CD14-positive monocyte (primary cell): ENCODE data around the gene KIAA0040. TPM values are rescaled to one million over a fixed set of nuclear protein-coding genes. Genes with fewer than 3 reads are reported as not detected.

ENCODE experiments used
- DNase-seq, 3 donors: peaks; one replicate each; pipeline ENCODE4 v3.0.0-alpha.2; 2011 to 2022
- H2AFZ ChIP-seq: 2 replicates; pipeline ENCODE4 v1.6.0; 2012; ENCODE audit warnings: mild to moderate bottlenecking, low read depth, low read length, inconsistent platforms; ENCODE audit not compliant: insufficient read depth, poor library complexity, severe bottlenecking
- H3K27ac ChIP-seq, 2 donors: 1 replicate in 1 of 2; 2 replicates in 1 of 2; pipeline ENCODE4 v1.5.1; 2012 to 2013; ENCODE audit warnings: low read length in 2 of 2, control low read depth in 1 of 2, inconsistent platforms in 1 of 2, low read depth in 1 of 2, mild to moderate bottlenecking in 1 of 2
- H3K27me3 ChIP-seq, 2 donors: one replicate each; pipeline versions ENCODE4 v1.6.0 to v1.6.1; 2011 to 2013; ENCODE audit warnings: low read length in 2 of 2; ENCODE audit not compliant: control insufficient read depth in 2 of 2, insufficient read depth in 2 of 2
- H3K36me3 ChIP-seq, 2 donors: replicated peaks in 1 of 2; 1 replicate in 1 of 2; 2 replicates in 1 of 2; pipeline versions ENCODE4 v1.5.1 to v1.6.1; 2012 to 2013; ENCODE audit warnings: low read length in 2 of 2, control low read depth in 1 of 2, inconsistent platforms in 1 of 2, mild to moderate bottlenecking in 1 of 2; ENCODE audit not compliant: insufficient read depth in 2 of 2, control insufficient read depth in 1 of 2
- H3K4me1 ChIP-seq, 2 donors: 1 replicate in 1 of 2; 2 replicates in 1 of 2; pipeline versions ENCODE4 v1.5.1 to v1.6.1; 2012 to 2013; ENCODE audit warnings: low read length in 2 of 2, control low read depth in 1 of 2, inconsistent platforms in 1 of 2, mild to moderate bottlenecking in 1 of 2, moderate library complexity in 1 of 2; ENCODE audit not compliant: insufficient read depth in 2 of 2, control insufficient read depth in 1 of 2
- H3K4me2 ChIP-seq: replicated peaks from 2 replicates; pipeline ENCODE3; 2012; ENCODE audit warnings: low read length, moderate library complexity, mild to moderate bottlenecking; ENCODE audit not compliant: poor library complexity, severe bottlenecking; ENCODE audit errors: extremely low read depth
- H3K4me3 ChIP-seq, 3 experiments: fragments of 200-600 bp in 1 of 3; sonication (generic) in 1 of 3; replicated peaks in 1 of 3; 1 replicate in 2 of 3; 2 replicates in 1 of 3; pipeline ENCODE4 v1.5.1; 2011 to 2013; ENCODE audit warnings: low read length in 3 of 3, mild to moderate bottlenecking in 3 of 3, control low read depth in 2 of 3, low read depth in 2 of 3, inconsistent platforms in 1 of 3, moderate library complexity in 1 of 3
- H3K79me2 ChIP-seq: 2 replicates; pipeline ENCODE4 v1.6.0; 2012; ENCODE audit warnings: mild to moderate bottlenecking, control low read depth, inconsistent platforms, low read length, moderate library complexity; ENCODE audit not compliant: insufficient read depth
- H3K9ac ChIP-seq: 2 replicates; pipeline ENCODE4 v1.6.0; 2017; ENCODE audit warnings: low read length, mild to moderate bottlenecking; ENCODE audit not compliant: insufficient read depth, poor library complexity, severe bottlenecking
- H3K9me3 ChIP-seq, 2 donors: replicated peaks in 1 of 2; 1 replicate in 1 of 2; 2 replicates in 1 of 2; pipeline versions ENCODE4 v1.5.1 to v1.6.1; 2012 to 2013; ENCODE audit warnings: low read length in 2 of 2, control low read depth in 1 of 2; ENCODE audit not compliant: control insufficient read depth in 1 of 2, insufficient read depth in 1 of 2
- H4K20me1 ChIP-seq: 2 replicates; pipeline ENCODE4 v1.6.0; 2012; ENCODE audit warnings: mild to moderate bottlenecking, low read length, control low read depth, moderate library complexity; ENCODE audit not compliant: insufficient read depth
- H3K27ac Mint-ChIP-seq, 7 donors: one replicate each; pipeline ENCODE4 v1.8.0; 2020; ENCODE audit warnings: mild to moderate bottlenecking in 7 of 7, mixed read lengths in 7 of 7, moderate library complexity in 6 of 7, inconsistent platforms in 2 of 7
- H3K27me3 Mint-ChIP-seq, 3 donors: one replicate each; pipeline ENCODE4 v1.8.0; 2021 to 2022; ENCODE audit warnings: low read depth in 3 of 3, mild to moderate bottlenecking in 3 of 3, mixed read lengths in 3 of 3, moderate library complexity in 3 of 3, inconsistent platforms in 1 of 3
- H3K36me3 Mint-ChIP-seq, 2 donors: one replicate each; pipeline ENCODE4 v1.8.0; 2020; ENCODE audit warnings: mixed read lengths in 2 of 2, inconsistent platforms in 1 of 2, mild to moderate bottlenecking in 1 of 2
- H3K4me1 Mint-ChIP-seq: one replicate; pipeline ENCODE4 v1.8.0; 2020; ENCODE audit warnings: mild to moderate bottlenecking, mixed read lengths
- H3K4me3 Mint-ChIP-seq, 2 donors: one replicate each; pipeline ENCODE4 v1.8.0; 2020; ENCODE audit warnings: mild to moderate bottlenecking in 2 of 2, mixed read lengths in 2 of 2, moderate library complexity in 1 of 2
- H3K9me3 Mint-ChIP-seq, 7 donors: one replicate each; pipeline ENCODE4 v1.8.0; 2020 to 2022; ENCODE audit warnings: mixed read lengths in 7 of 7, mild to moderate bottlenecking in 6 of 7, moderate library complexity in 6 of 7, inconsistent platforms in 2 of 7
- WGBS: methylation state at CpG from one replicate; pipeline ENCODE4 v1.1.5; 2013; ENCODE audit warnings: missing lambda C conversion rate; ENCODE audit not compliant: insufficient coverage; 5-methylcytosine and 5-hydroxymethylcytosine counted together
- intact Hi-C, 2 donors: fragments of 100-400 bp; cut with micrococcal nuclease; formaldehyde crosslinking; loops; one replicate each; pipeline versions ENCODE4 v1.15.0 to v1.15.1; 2023
- polyA plus RNA-seq, 3 donors: library from polyadenylated mRNA; depleted of rRNA in 1 of 3; unstranded in 2 of 3; stranded (reverse) in 1 of 3; fragments of 300-500 nt in 2 of 3; fragments of >200 nt in 1 of 3; fragmentation: Illumina TruSeq in 2 of 3; gene quantifications; 1 replicate in 2 of 3; 2 replicates in 1 of 3; pipeline ENCODE4 v1.2.3, GENCODE V29; 2012 to 2021
- TF ChIP-seq, protein P1 (sequence below): fragments of 200-600 bp; IDR thresholded peaks from one replicate; pipeline ENCODE4 v1.8.0; 2022; ENCODE audit warnings: antibody characterized with exemption, mild to moderate bottlenecking

KIAA0040 gene
- polyA plus RNA-seq, 3 donors = 24.0 to 35.4 (median 25.9) TPM

DNA sequence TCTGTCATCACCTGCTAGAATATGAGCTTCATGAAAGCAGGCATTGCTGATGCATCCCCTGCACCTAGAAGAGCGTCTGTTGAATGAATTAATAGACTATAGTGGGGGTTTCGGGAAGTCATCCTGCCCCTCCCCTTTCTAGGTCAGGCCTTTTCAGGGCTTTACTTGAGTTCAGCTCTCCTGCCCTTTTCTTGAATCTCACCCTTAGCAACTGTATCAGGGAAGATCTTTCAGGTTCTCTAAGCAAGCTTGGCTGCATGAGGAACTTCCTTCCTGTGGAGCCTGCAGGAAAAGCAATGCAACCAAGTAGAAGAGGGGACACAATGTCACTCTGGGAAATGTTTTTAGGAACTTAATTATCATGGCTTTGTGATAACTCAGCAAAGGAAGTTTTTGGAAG, 27.2 kb upstream of the KIAA0040 start:
- DNase-seq = no peak
- Histone ChIP-seq H3K27ac (no peak overlapping the region), H3K9me3 (no peaks in the 10 kb centered on the region), H2AFZ (no peak overlapping the region), H3K9ac (no peak overlapping the region), H3K4me3 (no peak overlapping the region), H3K36me3 (no peaks in the 10 kb centered on the region), H4K20me1 (no peaks in the 10 kb centered on the region), H3K4me1 (peaks cover 0 to 3% of the 10 kb centered on the region in 2 donors), H3K27me3 (no peaks in the 10 kb centered on the region), H3K4me2 (no peak overlapping the region), H3K79me2 (no peaks in the 10 kb centered on the region)
- no peak overlapping the region for H3K27ac Mint-ChIP-seq
- intact Hi-C loops = no loop called here
- peaks cover 14% of the 10 kb centered on the region for H3K4me1 Mint-ChIP-seq
- WGBS = no CpG with 5 or more reads among the region's 2 CpGs
- TF ChIP-seq, protein P1, sequence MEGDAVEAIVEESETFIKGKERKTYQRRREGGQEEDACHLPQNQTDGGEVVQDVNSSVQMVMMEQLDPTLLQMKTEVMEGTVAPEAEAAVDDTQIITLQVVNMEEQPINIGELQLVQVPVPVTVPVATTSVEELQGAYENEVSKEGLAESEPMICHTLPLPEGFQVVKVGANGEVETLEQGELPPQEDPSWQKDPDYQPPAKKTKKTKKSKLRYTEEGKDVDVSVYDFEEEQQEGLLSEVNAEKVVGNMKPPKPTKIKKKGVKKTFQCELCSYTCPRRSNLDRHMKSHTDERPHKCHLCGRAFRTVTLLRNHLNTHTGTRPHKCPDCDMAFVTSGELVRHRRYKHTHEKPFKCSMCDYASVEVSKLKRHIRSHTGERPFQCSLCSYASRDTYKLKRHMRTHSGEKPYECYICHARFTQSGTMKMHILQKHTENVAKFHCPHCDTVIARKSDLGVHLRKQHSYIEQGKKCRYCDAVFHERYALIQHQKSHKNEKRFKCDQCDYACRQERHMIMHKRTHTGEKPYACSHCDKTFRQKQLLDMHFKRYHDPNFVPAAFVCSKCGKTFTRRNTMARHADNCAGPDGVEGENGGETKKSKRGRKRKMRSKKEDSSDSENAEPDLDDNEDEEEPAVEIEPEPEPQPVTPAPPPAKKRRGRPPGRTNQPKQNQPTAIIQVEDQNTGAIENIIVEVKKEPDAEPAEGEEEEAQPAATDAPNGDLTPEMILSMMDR = no peak
- peaks cover 1 to 3% (median 2%) of the 10 kb centered on the region in 3 donors for H3K27me3 Mint-ChIP-seq
- H3K4me3 Mint-ChIP-seq = no peak overlapping the region
- peaks cover 0 to 2% (median 0%) of the 10 kb centered on the region in 7 donors for H3K9me3 Mint-ChIP-seq
- no peaks in the 10 kb centered on the region for H3K36me3 Mint-ChIP-seq

DNA sequence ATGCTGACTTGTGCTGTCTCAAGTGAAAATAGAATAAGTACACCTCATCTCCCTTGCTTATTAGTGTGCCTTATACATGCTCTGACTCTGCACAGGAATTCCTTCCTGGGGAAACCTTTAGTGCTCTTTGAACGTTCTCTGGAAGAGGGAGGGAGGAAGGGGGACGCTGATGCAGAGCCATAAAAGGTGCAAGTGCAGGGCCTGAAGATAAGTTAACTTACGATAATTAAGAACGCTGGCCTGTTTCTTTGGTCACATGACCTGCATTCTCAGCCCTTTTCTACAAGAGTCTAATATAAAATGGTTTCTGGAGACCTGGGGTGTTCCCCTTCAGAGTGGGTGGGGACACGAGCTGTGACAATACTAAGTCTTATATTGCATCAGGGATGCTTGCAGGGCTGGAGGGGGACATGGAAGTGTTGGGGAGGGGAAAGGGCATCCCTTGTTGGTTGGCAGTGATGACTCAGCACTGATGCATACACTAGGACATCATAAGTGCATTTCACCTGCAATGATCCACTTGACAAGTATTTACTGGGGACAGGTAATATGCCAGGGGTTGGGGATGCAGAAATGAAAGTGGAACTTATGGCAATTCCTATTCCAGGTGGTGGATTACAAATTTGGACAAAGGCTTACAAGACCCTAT, 26.3 kb upstream of the KIAA0040 start:
- TF ChIP-seq, protein P1 = no peak

More for the DNA sequence above, 26.3 kb upstream of the KIAA0040 start:
- no peaks in the 10 kb centered on the region for H3K36me3 Mint-ChIP-seq
- no peak overlapping the region for H3K4me2 ChIP-seq
- peaks cover 0 to 3% of the 10 kb centered on the region in 2 donors for H3K4me1 ChIP-seq
- H3K79me2 ChIP-seq = no peaks in the 10 kb centered on the region
- no peak overlapping the region for H2AFZ ChIP-seq
- H3K9me3 Mint-ChIP-seq = peaks cover 0 to 2% (median 0%) of the 10 kb centered on the region in 7 donors
- no peaks in the 10 kb centered on the region for H3K27me3 ChIP-seq
- no peak for DNase-seq
- H3K4me3 ChIP-seq = no peak overlapping the region
- no peak overlapping the region for H3K9ac ChIP-seq
- no peak overlapping the region for H3K27ac ChIP-seq
- no peaks in the 10 kb centered on the region for H4K20me1 ChIP-seq
- H3K27me3 Mint-ChIP-seq = peaks cover 1 to 3% (median 2%) of the 10 kb centered on the region in 3 donors
- no peak overlapping the region for H3K27ac Mint-ChIP-seq
- intact Hi-C loops = no loop called here
- no peaks in the 10 kb centered on the region for H3K9me3 ChIP-seq
- no peak overlapping the region for H3K4me3 Mint-ChIP-seq
- H3K36me3 ChIP-seq = no peaks in the 10 kb centered on the region
- 80% methylated on average over 1 of the region's 5 CpGs for WGBS
- H3K4me1 Mint-ChIP-seq = peaks cover 14% of the 10 kb centered on the region
